ENCODE results near the gene C2CD2.
"Not testable (repeated sequence)": the region's sequence is repeated elsewhere in the genome, so short reads cannot be mapped to it uniquely, and the experiment has no call there.

GRCh38 chr21:41949631-41950030 lies 4.2 kb downstream of the C2CD2 start:
- not testable (repeated sequence) for TF ChIP-seq CREB5 (CRISPR knock-in tag; IDR thresholded peaks at IDR 0.05; ENCODE audit: low read depth); CSRNP3 (CRISPR knock-in tag; IDR thresholded peaks at IDR 0.05); PATZ1 (CRISPR knock-in tag; IDR thresholded peaks at IDR 0.05; ENCODE audit: borderline replicate concordance); CSDC2 (CRISPR knock-in tag; IDR thresholded peaks at IDR 0.05); RARB (CRISPR knock-in tag; IDR thresholded peaks at IDR 0.05)

Measured in SK-N-SH treated with all-trans-retinoic acid at 6 μM for 48 hours (cell line).